Measurements from ENCODE around the gene AK5.

AK5 gene

DNA sequence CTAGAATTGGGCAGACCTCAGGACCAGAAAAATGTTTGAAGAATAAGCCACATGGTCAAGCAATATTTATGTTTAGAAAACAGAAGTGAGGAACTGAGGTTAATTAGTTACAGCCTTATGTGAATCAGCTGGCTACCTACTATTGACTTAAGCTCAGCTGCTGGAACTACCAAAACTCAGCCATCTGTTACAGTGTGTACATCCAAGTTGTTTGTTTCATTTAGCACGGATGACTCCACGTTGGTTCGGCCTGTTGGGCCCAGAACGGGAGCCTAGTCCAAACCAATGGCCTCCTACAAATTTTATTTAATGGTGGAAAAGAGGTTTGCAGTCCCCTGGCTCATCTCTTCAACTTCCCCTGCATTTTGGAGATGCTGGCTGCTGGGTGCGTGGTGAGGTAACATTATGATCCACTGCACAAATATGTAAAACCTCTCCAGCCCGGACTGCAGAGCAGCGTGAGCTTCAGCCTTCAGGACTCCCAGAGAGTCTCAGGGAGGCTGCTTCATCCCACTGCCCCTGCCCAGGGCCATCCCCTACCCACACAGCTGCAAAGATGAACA is 257.2 kb downstream of the AK5 start:
- no peak for DNase-seq (ENCODE audit: low read depth in 1 of 2, low spot score in 1 of 2)

DNA sequence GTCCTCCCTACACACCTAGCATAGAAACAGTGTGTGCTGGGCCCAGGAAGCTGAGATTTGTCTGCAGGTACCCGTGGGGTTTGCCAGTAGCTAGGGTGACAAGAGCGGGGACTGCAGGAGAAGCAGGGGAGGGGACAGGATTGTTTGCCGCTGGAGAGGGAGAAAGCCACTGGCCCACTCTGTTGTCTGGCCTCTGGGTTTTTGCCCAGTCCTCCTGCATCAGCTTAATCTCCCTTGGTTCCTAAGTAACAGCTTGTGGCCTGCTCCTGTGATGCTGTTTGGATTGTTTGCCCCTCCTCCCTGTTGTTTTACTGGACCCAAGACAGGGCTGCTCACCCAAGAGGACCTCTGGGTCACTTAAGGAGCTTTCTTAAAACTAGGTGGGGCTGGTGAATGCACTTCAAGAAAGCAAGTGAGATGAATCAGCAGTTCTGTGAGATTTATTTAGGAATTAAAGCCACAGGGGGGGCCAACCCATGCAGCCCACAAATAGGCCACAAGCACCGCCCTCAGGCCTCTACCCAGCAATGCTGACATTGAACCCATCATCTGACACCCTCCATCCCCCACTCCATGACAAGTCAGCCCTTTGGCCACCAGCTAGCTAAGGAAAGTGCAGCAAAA is 257.8 kb downstream of the AK5 start:
- no peak for DNase-seq (ENCODE audit: low read depth in 1 of 2, low spot score in 1 of 2)

DNA sequence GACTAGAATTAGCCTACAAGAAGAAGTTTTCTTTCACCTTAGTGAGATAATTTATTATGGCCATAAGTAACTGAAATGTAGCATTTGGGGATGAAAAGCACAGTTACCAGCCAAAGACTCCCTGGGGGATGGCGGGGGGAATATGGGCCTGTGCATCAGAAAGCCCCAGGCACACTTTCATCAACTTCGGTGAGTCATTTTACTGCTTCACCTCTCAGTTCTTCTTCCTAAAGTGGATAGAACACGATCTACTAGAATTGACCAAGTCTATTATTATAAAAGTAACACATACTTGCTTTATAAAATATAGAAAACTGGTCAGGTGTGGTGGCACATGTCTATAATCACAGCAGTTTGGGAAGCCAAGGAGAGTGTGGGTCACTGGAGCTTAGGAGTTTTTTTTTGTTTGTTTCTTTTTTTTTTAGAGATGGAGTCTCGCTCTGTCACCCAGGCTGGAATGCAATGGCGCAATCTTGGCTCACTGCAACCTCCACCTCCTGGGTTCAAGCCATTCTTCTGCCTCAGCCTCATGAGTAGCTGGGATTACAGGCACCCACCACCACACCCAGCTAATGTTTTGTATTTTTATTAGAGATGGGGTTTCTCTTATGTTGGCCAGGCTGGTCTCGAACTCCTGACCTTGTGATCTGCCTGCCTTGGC is 258.8 kb downstream of the AK5 start:
- DNase-seq (ENCODE audit: low read depth in 1 of 2, low spot score in 1 of 2), result no peak

DNA sequence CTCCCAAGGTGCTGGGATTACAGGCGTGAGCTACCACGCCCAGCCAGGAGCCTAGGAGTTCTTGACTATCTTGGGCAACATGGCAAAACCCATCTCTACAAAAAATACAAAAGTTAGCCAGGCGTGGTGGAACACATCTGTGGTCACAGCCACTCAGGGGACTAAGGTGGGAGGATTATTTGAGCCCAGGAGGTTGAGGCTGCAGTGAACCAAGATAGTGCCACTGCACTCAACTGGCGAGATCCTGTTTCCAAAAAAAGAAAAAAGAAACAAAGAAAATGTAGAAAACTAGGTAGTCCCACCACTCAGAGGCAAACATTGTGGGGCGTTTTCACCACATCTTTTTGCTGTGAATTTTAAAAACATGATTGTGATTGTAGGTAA is 259.3 kb downstream of the AK5 start:
- no peak for DNase-seq (ENCODE audit: low read depth in 1 of 2, low spot score in 1 of 2)

DNA sequence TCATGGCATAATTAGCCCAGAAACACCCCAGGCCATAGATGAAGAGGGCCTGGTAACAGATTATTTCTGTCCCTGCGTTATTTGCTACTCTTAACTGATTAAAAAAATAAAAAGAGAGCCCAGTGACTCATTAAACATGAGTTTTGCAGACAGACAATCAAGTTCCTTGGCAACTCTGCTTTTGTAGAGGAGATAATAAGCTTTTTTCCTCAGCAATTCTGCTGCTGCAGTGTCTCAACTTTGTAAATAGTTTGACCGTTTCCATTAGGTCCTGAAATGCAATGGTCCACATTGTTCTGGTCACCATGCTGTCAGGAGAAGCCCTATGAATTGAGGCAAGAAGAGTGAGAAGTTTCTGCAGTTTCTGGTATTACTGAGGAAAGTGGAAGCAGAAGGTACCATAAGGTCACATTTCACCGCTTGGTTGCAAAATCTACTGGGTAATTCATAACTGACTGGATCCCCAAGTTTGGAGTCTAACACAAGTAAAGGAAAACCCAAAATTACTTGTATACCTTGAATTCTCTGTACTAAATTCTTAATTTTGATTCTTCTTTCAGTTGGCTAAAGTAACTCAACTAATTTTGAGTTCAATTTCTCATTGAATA is 261.1 kb downstream of the AK5 start:
- no peak for DNase-seq (ENCODE audit: low read depth in 1 of 2, low spot score in 1 of 2)

DNA sequence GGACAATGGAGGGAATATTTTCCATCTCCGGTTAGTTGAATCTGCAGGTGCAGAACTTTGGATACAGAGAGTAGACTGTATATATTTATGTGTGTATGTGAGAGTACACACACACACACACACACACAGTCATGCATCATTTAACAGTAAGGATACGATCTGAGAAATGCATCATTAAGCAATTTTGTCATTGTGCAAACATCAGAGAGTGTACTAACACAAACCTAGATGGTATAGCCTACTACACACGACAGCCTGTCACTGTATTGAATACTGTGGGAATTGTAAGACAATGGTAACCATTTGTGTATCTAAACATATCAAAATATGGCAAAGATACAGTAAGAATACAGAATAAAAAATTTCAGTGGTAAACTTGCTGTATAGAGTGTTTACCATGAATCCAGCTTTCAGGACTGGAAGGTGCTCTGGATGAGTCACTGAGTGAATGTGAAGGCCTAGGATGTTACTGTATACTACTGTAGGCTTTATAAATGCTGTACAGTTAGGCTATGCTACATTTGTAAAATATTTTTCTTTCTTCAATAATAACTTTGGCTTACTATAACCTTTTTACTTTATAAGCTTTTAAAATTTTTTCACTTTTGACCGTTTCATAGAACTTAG is 262.1 kb downstream of the AK5 start:
- no peak for DNase-seq (ENCODE audit: low read depth in 1 of 2, low spot score in 1 of 2)

DNA sequence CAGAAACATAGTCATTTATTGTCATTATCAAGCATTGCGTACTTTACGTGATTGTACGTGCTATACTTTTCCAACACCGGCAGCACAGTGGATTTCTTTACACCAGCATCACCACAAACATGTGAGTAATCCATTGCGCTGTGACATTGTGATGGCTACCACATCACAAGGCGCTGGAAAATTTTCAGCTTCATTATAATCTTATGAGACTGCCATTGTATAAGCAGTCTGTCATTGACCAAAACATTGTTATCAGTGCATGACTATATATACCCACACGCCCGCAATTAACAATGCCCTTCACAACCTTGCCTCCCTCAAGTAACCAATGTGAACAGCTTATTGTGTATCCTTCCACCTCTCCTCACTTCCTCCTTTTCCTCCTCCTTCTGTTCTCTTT is 263.0 kb downstream of the AK5 start:
- no peak for DNase-seq (ENCODE audit: low read depth in 1 of 2, low spot score in 1 of 2)

DNA sequence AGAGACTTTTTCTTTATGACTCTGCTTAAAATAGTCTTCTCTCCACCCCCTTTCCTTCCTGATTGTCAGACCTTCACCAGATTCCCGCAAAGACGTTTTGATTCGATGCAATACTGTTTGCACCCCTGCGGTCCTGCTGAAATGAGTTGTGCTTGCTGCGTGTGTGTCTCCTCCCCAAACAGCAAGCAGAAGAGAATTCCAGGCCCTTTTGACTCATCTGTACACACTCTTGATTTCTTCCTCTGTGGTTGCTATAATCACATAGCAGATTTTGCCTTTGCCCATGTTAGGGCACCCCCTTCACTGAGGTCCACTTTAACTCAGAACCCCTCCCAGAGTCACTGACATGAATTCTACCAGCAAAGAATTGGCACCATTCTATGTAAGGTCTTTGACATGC is 264.2 kb downstream of the AK5 start:
- DNase-seq (ENCODE audit: low read depth in 1 of 2, low spot score in 1 of 2), result no peak

DNA sequence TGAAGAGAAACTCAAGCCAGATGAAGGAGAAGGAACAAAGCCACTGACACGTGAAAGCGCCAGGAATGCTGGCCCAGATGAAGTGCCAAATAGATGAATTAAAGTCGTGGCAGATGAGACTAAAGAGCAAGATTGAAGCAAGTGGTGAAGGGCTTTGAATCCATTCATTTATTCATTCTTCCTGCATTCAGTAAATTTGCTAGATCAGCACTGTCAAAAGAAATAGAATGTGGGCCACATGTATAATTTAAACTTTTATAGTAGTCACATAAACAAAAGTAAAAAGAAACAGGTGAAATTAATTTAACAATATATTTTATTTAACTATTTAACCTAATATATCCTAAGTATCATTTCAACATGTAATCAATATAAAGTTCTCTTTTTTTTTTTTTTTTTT is 265.1 kb downstream of the AK5 start:
- DNase-seq (ENCODE audit: low read depth in 1 of 2, low spot score in 1 of 2), result no peak

DNA sequence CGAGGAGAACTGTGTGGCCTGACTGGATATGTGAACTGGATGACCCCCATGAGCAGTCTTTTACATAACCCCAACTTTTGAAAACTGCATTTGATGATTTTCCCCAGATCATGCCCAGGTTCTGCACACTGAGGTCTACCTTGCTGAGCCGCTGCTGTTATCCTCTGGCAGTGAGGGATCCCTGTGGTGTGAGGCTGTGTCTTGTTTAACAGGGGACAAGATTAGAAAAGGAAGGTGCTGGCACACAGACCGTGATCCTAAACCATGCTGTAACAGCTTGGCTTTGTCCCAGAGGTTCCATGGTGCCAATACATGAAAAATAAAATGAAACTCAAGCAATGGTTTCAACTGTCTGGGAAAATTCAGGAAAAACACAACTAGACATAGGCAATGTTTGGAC is 266.5 kb downstream of the AK5 start:
- DNase-seq (ENCODE audit: low read depth in 1 of 2, low spot score in 1 of 2), result no peak

DNA sequence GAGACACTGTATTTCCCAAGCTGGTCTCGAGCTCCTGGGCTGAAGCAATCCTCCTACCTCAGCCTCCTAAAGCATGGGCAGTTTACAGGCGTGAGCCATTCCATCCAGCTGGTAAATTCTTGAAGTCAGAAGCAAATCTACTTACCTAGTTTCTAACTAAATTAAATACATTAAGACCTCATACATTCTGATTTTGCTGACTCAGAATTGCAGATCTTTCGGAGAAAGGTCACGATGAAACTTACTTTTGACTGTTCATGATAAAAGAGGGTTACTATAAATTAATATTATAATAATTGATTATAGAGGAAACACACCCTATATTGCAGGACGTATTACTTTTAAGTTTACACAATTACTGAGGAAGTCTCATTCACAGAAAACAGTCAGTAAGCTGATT is 268.3 kb downstream of the AK5 start:
- no peak for DNase-seq (ENCODE audit: low read depth in 1 of 2, low spot score in 1 of 2)

DNA sequence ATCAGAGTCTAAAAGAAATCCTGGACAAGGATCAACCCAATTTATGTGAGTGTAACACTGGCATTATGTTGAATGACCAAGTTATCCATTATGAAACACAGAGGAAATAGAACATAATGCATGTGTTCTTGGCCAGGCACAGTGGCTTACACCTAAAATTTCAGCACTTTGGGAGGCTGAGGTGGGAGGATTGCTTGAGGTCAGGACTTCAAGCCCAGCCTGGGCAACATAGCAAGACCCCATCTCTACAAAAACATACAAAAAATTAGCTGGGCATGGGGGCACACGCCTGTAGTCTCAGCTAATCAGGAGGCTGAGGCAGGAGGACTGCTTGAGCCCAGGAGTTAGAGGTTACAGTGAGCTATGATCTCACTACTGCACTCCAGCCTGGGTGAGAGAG is 270.8 kb downstream of the AK5 start:
- DNase-seq (ENCODE audit: low read depth in 1 of 2, low spot score in 1 of 2), result no peak

DNA sequence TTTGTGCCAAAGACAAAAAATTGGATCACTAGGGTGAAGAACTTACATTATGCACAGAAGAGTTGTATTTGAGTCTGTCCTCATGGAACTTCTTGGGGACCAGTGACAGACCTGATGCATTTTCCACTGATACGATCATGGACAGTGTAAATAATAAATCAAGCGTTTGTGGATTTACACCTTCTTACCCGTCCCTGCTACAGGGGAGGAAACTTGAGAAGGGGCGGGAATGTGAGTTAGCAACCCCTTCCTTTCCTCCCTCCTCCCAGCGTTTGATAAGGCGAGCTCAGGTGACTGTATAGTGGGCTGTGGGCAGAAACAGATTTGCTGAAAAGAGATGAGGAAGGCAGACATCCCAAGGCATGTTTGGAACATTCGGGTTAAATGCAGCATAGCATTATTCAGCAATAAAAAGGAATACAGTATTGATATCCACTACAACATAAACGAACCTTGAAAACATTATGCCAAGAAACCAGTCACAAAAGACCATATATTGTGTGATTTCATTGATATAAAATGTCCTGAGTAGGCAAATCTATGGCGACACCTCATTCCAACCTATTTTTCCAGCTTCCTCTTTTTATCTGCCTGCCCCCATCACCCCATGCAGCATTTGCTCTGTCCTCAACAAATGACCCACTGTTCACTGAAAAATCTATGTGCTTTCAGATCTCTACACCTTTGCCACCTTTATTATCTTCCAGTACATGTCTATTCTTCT is 271.9 kb downstream of the AK5 start:
- no peak for DNase-seq (ENCODE audit: low read depth in 1 of 2, low spot score in 1 of 2)

DNA sequence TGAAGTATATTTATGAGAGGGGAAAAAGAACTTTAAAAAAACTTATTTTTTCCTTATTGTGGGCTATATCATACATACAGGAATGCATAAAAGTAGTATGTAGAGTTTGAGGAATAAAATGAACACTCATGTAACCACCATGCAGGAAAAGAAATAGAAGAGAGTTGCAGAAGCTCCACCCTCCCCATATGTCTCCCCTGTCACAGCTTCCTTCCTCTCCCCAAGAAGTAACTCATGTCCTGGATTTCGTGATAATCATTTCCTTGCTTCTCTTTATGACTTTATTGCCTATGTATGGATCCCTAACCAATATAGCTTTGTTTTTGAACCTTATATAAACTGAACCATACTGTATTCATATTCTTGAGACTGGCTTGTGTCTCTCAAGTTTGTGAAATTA is 274.2 kb downstream of the AK5 start:
- DNase-seq (ENCODE audit: low read depth in 1 of 2, low spot score in 1 of 2), result no peak

DNA sequence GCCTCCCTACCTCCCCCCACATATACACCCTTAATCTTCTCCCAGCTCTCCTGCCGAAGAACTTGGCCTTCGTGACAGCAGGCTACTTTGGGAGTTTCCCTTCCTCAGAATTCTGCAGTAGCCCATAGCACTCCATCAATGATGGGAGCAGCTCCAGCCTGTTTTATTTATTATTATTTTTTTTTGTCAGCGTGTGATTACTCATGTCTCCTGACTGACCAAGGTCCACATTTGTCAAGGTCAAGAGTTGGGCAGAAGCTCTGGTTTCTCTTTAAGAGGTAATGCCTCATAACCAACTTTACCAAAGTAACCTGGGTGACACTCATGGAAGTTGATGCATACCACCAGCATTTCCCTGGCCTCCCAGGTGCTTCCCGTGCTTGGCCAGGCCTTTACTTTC is 275.2 kb downstream of the AK5 start:
- no peak for DNase-seq (ENCODE audit: low read depth in 1 of 2, low spot score in 1 of 2)

DNA sequence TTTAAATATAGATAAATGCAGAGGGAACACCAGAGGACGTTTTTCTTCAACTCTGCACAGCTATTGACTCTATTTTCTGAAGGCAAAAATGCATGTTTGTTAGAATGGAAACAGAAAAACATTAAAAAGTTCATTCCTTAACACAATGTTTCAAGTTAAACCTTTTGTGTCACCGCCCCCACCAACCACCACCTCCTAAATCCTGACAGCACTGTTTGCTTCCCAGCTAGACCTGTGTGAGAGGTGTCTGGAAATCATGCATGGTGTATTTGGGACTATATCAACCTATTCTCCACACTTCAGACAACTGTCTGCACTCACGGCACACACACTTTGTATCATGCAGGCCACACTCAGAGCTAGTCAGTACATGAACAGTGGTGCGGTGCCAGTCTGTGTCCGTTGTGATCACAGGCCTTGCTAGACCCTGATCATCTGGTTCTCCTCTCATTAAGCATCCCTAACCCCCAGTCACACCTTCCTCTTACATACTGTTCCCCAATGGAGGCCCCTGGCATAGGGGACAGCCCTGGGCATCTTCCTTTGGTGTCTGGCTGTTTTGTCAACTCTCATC is 276.9 kb downstream of the AK5 start:
- no peak for DNase-seq (ENCODE audit: low read depth in 1 of 2, low spot score in 1 of 2)

DNA sequence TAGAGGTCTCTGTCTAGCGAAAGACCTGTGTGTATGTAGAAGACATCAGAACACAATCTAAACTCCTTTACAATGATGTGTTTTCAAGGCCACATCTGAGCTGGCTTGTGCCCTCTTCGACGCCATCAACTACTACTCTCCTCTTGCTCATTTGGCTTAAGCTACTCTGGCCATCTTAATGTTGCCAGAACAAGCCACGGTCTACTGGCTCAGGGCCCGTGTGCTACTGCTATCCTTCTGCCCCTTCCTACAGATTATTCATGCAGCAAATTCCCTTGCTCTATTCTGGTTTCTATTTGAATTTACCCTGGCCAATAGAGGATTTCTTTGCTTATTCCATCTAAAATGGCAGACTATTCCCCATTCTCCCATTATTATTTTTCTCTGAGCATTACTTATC is 278.9 kb downstream of the AK5 start:
- DNase-seq (ENCODE audit: low read depth in 1 of 2, low spot score in 1 of 2), result no peak

DNA sequence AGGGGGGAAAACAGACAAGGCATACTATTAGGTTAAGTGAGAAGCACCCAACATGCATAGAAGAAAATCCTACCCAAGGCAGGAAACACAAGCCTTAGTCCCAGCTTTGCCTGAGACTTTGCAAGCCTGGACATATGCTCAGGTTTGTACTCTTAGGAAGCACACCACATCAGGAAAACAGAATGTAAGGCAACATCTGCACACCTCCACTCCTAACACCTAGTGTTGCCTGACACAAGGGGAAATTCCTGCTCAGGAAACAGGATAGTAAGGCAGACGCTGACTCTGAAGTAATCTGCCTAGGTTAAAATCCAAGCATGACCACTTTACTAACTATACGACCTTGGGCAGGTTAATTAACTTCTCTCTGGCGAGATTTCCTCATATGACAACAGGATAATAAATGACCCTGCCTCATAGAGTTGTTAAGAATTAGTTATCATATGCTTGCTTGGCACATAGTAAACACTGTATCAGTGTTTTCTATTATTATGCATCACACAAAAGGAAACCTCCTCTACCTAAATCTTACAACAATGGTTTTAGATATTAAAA is 280.9 kb downstream of the AK5 start:
- no peak for DNase-seq (ENCODE audit: low read depth in 1 of 2, low spot score in 1 of 2)

DNA sequence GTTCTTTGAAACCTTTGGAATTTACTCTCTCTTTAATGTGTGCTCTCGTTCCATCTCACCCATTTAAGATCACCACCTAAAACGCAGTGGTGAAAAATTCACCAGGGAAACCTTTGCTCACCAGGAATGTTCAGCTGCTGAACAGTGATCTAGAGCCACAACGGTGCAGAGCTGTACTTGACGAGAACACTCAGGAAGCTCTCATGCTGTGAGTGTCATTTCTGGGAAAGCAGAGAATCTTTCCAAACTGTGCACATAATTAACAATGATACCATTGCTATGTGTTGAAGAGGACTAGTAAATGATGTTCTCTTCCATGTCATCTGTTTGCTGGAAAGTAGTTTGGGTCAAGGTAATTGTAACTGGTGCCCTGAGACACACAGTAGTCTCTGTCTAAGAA is 283.5 kb downstream of the AK5 start:
- DNase-seq (ENCODE audit: low read depth in 1 of 2, low spot score in 1 of 2), result no peak

DNA sequence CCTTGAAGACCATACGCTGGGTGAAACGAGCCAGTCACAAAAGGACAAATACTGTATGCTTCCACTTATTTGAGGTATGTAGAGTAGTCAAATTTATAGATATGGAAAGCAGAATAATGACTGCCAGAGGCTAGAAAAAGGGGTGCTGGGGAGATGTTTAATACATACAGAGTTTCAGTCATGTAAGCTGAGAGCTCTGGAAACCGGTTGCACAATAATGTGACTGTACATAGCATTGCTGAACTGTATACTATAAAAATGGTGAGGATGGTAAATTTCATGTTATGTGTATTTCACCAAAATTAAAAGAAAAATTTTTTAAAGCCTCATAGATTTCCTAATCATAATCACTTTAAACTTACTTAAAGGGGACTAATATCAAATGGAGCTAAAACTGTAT is 289.8 kb downstream of the AK5 start:
- DNase-seq (ENCODE audit: low read depth in 1 of 2, low spot score in 1 of 2), result no peak

DNA sequence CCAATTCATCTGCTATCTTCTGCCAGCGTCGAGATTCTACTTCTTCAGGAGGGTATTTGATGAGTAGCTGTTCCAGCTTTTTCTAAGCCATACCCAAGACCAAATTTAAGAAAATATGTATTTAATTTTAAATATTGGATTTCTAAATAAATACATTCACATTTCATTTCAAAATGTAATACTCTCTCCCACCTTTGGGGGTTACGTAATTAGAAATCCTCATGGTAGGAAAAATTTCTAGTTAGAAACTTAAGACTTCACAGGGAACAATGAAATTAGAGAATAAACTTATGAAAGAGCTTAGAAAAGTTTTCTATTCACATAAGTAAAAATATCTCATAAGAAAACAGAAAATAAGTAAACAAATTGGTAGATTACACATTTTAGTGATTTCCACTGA is 297.7 kb downstream of the AK5 start:
- DNase-seq (ENCODE audit: low read depth in 1 of 2, low spot score in 1 of 2), result no peak

Measured in activated CD4-positive, alpha-beta T cell treated with anti-CD3 and anti-CD28 coated beads, Interleukin-2, amount 50 U/mL, for 24 hours (primary cell).